Measurements from ENCODE around the gene ATP12A.
"Not testable (repeated sequence)": the region's sequence is repeated elsewhere in the genome, so short reads cannot be mapped to it uniquely, and the experiment has no call there.

The ATP12A gene

DNA sequence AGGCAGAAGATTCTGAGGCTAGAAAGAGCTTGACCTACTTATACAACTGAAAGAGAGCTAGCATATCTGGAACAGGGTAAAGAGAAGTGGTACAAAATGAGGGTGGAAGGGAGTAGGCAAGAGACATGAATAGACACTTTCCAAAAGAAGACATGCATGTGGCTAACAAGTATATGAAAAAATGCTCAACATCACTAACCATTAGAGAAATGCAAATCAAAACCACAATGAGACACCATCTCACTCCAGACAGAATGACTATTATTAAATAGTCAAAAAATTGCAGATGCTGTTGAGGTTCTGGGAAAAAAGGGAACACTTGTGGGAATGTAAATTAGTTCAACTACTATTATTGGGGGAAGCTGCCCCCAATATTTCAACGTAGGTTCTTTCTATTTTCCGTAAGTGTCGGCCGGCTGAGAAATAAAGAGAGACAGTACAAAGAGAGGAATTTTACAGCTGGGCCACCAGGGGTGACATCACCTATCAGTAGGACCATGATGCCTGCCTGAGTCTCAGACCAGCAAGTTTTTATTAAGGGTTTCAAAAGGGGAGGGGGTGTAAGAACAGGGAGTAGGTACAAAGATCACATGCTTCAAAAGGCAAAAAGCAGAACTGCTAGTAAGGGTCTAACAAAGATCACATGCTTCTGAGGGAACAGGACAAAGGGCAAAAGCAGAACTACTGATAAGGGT lies 50.8 kb downstream of the ATP12A start:
- DNase-seq (ENCODE audit: low read depth, low spot score) = not testable (repeated sequence)

DNA sequence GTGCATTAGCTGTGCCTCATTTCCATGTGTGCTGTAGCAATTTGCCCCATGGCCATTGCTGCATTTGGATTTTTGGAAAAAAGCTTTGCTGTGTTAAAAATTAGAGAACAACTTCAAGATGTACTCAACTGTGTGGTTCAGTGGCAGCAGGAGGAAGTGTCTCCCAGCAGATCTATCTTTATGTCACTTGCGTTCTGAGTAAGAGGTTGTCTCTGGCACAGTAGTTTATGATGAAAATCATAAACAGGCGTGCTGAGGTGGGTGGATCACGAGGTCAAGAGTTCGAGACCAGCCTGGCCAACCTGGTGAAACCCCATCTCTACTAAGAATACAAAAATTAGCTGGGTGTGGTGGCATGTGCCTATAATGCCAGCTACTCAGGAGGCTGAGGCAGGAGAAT lies 54.7 kb downstream of the ATP12A start:
- no peak for DNase-seq (ENCODE audit: low read depth, low spot score)

DNA sequence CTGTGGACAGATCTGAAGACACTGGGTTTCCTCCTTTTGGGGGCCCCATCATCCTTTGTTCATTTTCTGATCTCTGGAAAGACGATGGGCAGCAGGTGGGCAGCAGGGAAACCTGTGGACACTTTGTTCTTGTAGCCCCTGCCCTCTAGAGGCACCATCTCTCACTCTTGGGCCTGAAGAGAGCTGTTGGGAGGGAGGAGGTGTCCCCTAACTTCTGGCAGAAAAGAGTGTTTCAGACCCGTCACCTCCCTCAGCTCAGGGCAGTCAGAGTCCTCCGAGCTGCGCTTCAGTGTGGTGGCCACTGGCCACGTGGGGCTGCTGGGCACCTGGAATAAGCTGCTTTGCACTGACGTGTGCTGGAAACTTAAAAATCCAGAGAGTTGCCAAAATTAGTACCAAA lies 56.8 kb downstream of the ATP12A start:
- DNase-seq (ENCODE audit: low read depth, low spot score) = no peak

DNA sequence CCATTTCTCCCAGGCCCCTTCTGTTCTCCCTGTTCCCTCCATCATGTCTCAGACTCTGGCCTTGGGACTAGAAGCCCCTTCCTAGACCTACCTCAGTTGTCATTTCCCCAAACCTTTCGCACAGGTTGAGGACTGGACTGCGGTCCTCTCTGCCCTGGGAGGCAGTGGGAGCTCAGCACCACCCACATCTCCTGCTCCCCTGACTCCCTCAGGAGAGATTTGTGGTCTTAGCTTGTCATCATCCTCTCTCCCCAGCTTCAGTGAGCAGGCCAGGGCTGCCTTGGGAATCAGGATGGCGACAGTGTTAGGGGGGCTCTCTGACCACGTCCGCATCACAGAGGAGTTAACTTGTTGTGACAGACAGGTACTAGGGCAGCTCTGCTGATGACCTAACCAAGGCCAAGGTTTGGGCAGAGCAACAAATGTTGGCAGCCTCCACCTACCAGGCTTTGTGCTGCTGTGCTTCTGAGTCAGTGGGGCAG lies 58.2 kb downstream of the ATP12A start:
- no peak for DNase-seq (ENCODE audit: low read depth, low spot score)

DNA sequence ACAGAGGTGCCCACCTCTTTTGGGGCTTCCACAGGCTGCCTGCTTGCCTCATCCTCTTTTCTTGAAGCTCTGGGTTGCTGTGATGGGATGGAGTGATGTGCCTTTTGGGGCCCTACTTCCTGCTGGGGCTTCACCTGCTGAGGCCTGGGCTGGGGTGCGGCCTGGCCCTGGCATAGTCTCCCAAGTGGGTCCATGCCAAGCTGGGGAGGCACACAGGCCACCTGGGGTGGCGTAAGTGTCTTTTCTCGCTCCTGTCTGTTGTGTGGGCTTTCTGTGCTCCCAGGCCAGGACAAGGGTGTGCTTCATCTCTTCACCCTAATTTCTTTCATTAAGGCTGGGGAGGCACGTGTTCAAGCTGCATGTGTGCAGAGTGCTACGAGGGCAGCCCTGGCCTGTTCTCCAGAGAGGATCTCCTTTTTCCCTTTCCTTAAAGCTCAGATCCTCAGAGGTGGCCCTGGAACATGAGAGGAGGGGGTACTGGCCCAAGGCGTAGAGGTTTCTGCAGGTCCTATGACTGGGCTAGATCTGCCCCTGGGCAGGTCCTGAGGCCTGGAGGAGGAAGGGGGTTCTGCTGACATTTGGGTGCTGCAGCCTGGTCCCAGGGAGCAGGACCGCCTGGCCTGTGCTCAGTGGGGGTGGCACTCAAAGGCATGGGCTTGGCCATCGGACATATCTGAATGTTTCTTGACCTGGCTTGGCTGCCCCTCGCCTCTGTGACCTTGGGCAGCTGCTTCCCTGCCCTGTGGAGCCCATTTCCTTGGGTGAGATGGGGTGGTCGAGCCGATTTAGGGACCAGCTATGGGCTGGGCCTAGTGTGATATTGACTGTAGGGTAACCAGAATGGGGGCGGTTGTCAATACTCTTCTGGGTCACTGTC lies 60.0 kb downstream of the ATP12A start:
- DNase-seq (ENCODE audit: low read depth, low spot score) = no peak

DNA sequence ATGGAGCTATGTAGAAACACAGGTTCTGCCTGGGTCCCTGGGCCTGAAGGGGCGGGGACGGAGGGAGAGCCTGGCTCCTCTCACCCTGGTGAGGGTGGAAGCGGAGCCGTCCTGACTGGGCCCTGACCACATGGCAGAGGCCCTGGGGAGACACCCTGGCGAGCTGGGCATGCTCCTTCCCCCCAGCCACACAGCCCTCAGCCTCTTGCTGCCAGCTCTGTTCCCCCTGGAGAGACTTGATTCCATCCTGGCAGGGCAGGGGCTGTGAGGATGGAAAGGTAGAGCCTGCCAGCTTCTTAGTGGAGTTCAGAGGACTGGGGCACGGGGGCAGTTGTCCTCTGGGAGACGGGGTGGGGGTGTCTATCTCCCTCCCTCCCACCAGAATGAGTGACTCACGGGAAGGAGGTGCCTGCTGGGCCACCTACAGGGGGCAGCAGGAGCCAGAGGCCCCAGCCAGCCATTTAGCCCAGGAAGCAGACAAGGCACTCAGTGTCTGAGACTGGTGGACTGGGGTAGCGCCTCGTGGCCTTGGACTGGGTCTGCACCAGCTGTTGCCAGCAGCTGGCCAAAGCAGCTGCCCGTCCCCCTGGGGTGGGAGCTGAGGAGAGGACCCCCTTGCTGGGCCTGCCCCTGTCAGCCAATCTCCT lies 60.9 kb downstream of the ATP12A start:
- no peak for DNase-seq (ENCODE audit: low read depth, low spot score)

DNA sequence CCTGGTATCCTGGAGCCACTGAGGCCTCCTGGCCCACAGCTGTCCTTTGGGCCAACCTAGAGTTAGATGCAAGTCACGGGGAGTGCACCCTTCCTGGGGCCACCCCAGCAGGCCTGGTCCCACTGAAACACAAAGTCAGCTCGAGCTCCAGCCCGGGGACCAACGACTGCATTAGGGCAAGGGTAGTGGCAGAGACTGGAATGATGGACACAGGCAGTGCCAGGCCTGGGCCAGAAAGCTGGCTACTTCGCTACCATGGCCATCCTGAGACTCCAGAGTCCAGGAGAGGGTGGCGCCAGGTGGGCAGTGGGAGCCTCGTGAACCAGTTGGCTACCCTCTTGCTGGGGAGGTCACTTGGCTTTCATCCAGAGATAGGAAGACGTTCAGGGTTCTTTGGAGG lies 61.6 kb downstream of the ATP12A start:
- DNase-seq (ENCODE audit: low read depth, low spot score) = no peak

DNA sequence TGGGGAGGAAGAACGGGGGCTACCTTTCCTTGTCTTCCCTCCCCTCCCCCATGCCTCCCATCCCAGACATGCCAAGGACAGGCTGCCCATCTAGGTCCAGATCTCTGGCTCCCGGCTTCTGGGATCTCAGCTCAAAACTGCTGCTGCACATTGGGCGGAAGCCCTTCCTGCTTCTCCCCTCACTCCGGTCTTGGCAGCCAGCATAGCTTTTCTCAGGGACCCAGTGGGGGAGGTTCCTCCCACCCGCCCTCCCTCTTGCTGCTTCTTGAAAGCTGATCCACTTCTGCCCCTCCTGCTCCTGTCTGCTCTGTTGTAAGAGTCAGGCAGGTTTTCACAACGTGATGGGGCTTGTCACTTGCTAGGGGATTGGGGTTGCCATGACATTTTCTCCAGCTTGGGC lies 62.1 kb downstream of the ATP12A start:
- DNase-seq (ENCODE audit: low read depth, low spot score) = no peak

DNA sequence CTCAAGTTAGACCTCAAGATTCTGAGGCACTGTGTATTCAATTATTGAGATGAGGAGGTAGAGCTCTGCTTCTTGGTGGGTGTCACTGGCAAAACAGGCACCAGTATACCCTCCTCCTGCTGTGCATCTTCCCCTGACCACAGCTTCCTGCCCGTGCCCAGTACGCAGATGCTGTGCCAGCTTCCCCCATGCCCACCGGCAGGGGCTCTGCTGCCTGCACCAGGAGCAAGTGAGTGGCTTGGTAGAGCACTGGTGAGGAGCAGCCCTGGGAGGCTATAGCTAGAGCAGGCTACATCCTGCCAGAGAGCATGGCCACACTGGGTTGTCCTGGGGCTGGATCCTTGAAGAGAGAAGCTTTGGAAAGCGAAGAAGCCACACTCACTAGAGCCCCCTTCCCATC lies 62.8 kb downstream of the ATP12A start:
- DNase-seq (ENCODE audit: low read depth, low spot score) = no peak

DNA sequence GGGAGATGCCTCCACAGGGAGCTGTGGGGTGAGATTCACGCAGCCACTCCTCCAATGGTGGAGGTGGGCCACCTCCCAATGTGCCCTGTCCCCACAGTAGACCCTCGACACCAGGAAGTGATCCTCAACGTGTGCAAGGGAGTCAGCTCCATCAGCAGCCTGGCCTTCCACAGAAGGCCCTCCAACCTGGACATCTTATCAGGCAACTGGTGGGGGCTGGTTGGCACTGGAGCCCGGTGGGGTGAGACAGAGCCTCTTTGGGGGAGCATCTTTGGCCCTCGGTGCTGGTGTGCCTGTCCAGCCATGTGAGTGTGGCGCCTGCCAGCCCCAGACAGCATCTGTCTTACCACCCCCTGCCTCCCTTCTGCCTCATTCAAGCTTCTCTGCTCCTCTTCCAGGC lies 64.0 kb downstream of the ATP12A start:
- no peak for DNase-seq (ENCODE audit: low read depth, low spot score)

DNA sequence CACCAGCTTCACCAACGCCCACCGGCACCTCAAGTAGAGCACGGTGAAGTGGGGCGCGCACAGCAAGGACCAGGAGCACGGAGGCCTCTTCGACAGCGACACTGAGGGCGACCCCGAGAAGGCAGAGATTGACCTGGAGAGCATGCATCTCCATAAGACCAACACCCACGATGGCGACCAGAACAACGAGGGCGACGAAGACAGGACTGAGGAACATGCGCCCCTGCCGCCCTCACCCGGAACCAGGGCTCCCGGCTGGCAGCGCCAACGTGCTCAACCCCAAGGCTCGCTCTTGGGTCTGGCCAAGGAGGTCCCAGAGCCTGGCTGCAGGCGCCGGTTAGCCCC lies 65.3 kb downstream of the ATP12A start:
- no peak for DNase-seq (ENCODE audit: low read depth, low spot score)

DNA sequence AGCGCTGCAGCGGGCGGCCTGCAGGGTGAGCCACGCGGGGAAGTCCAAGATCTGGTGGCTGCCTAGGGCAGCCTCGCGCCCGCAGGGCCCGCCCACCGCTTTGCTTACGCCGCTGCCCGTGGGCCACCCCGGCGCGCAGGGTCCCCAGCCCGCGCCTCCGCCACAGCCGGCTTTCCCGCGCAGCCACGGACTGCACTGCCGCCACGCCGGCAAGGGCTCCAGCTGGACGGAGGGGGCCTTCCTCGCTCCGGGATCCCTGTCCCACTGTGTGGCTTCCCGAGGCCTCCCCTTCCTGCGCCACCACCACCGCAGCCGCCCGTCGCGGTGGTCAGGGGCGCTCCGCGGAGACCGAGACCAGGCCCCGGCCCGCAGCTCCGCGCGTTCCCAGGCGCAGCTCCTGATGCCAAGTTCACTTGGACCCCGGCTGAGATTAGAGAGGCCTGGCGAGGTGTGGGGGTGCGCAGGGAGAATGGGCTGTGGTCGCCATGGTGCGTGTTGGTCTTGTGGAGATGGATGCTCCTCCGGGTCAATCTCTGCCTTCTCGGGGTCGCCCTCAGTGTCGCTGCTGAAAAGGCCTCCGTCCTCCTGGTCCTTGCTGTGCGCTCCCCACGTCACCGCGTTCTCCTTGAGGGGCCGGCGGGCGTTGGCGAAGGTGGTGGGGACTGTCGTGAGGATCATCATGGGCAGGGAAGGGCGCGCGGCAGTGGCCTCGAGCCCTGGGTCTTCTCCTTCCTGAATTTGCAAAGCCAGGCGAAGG lies 65.8 kb downstream of the ATP12A start:
- no peak for DNase-seq (ENCODE audit: low read depth, low spot score)

DNA sequence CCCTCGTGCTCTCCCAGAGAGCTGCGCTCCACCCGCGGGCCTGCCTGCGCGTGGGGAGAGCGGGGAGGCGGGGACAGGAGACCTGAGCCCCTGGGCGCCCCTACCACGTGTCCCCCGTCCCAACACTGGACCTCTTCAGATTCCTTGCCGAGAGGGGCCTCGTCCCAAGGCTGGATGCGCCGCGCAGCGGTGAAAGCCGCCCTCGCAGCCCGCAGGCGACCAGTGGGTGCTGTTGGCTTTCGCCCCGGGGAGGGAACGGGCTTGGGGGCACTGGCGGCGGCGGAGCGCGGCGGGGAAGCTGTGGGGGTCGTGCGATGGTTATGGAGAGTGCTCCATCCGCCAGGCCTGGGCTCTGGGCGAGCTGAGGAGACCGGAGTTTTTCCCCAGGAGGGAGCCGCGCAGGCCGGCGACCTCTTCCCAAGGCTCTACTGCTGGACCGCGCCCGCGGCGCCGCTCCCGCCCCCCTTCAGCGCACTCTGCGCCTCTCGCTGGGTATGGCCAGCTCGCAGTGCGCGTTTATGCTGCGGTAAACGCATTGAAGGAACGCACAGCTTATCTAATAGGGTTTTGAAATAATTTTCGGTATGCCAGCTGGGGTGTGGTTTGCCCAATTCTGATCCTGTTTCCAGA lies 66.5 kb downstream of the ATP12A start:
- no peak for DNase-seq (ENCODE audit: low read depth, low spot score)

DNA sequence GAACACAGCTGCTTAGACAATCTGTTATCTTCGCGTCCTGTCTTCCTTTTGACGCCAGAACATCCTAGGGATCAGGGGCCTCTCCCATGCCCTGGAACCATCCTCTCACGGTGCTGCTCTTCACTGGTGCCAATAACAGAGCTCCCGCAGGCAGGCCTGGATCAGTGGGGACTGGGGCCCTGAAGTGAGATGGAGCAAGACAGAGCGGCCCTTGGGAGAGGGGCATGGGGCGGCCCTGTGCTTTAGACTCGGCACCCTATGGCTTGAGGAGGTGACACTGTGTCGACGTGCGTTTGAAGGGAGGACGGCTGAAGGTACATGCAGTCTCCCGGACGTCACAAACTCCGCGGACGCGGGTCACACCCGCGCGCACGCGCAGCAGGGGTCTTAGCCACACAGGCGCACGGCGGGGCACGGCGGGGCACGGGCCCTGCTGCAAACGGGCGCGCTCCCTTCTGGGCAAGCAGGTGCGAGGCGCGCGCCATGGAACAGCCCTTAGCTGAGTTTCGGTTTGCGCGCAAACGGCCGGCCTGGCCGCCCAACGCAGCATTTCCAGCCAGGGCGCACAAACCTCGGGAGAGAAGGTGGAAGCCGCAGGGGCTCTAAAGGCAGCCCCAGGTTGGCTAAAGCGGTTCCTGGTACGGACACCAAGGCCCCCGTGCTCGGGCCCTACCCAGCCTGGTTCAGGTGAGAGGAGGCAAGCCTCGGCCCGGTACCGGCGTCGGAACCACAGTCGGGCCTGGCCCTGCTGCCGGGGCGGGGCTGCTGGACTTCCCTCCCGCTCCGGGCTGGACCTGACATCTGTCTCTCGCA lies 67.2 kb downstream of the ATP12A start:
- no peak for DNase-seq (ENCODE audit: low read depth, low spot score)

DNA sequence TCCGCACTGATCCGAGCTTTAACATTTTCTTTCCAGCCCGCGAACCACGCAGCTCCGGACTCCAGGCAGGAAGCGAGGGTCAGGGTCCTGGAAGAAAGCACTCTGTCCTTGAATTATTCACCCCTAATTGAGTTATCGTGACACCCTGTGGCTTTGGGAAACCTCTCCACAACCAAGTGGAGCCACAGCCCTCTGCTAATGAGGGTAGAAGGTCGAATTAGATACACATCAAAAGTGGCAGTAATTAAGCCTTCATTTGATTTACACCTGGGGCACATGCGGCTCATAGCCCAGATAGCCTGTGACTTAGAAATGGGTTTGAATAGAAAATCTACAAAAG lies 67.8 kb downstream of the ATP12A start:
- DNase-seq (ENCODE audit: low read depth, low spot score) = no peak

DNA sequence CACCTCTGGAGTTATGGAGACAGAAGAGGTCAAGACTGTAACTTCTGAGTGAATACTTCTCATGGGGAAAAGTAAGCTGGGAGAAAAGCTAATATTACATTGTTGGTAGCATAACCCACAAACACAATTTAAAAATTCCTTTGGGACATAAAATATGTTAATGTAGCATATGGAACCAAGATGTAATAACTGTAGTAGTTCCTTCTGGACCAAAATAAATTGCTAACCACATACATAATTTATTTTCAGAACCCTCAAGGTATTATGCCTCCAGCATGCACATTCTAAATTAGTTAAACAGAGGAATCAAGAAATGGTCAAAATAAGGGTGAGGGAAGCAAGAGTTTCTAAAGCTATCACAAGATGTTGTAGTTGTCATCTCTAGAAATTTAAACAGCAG lies 79.0 kb downstream of the ATP12A start:
- DNase-seq (ENCODE audit: low read depth, low spot score) = no peak
